ENCODE measurements around the gene ANKRD50. TPM values are rescaled to one million over a fixed set of nuclear protein-coding genes. Genes with fewer than 3 reads are reported as not detected.

ANKRD50 gene
- total RNA-seq, 1 donor from 2014 or later = 77.3 TPM

DNA sequence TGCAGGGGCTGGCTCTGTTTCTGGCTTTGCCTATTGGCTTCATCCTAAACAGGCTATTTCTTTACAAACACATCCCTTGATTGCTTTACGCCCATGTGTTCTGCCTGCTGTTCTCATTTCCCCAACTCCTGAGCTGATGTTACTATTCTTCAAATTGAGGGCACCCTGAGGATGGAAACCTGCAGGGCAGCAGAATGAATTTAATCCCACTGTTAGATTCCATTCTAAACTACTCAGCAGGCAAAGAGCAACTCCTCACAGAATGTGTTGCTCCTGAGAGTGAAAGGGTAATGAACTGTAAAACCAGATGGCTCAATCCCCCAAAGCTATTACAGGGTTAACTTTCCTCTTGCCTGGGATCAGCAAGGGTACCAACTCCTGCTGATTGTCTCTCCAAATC lies 75.7 kb downstream of the ANKRD50 start:
- DNase-seq = no peak

DNA sequence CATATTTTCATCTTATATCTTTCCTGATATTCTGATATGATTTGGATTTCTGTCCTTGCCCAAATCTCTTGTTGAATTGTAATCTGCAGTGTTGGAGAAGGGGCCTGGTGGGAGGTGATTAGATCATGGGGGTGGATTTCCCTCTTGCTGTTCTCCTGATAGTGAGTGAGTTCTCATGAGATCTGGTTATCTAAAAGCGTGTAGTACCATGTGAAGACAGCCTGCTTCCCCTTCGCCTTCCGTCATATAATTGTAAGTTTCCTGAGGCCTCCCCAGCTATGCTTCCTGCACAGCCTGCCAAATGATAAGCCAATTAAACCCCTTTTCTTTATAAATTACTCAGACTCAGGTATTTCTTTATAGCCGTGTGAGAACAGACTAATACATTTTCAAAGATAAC lies 77.2 kb downstream of the ANKRD50 start:
- DNase-seq = no peak

DNA sequence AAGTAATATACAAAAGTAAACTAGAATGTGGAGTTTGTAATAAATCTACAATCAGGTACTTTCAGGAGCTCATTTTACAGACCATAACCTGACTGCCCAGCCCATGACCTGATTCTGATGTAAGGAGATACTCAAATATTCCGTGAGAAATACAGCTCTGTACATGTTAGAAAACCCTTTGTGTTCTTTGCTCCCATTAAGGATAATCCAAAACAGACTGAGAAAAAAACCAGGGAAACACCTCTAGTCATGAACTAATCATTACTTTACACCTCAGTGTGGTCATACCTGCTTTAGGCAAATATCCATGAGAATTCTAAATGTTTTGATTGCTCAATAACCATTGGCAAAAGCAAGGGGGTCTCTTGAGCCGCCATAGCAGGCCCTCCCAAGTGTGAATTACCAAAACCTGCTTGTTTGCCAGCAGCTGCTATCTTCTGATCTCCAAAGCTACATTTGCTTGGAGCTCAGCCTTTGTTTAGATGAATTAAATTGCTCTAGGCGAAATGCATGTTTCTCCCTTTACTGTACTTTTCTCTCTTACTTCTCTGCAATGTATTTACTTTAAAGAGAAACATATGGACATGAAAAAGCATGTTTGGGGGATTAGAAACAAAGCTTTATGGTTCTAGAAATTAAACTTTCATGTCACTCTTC lies 79.1 kb downstream of the ANKRD50 start:
- peak; percentile 36 for DNase-seq

DNA sequence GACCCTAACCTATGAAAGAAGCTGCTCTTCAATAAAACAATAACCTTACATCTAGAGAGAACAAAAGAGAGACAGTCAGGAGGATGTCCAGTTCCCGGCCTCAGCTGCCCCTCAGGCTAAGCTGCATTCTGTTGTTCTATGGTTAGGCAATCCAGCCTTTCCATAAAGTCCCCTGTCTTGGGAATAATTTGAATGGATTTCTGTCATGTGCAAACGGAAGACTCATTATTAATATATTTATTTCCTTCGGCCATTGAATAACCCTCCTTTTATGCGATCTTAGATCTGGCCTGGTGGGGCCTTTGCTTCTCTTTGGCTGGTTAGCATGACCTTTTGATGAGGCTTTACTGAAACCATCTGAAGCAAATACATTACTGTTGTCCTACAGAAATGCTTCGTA lies 80.1 kb downstream of the ANKRD50 start:
- DNase-seq = no peak

DNA sequence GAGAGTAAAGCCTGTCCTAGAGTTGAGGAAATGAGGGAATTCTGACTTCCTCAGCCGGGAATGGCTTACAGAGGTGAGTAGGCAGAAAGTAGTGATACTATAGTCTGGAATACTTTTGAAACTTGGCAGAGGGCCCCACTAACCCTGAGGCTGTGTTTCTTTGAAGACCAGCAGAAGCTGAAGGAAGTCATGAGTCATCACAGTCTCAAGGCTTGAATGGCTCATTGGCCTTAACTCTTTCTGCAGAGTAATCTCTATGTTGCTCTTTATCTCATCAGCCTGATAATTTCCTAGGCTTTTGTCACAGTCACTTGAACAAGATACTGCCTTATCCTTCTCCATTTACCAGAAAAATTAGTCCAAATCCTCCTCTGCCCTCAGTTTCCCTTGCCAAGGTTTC lies 80.8 kb downstream of the ANKRD50 start:
- peak; percentile 40 for DNase-seq

DNA sequence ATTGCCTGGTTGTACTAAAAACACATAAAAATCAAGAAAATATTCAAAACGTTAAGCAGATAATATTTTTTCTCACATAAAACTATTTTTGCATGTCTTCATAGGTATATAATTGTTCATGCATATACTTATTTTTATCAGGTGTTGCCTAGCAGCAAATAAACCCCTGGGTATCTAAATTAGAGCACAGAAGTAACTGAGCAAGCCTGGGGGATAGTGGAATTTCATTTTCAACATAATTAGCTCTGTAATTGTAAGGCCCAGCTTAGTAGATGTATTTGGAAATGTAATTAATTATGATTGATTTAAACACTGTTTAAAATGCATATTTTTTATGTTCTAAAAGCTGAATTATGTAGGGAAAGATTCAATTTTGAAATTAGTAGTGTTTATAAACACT lies 82.9 kb downstream of the ANKRD50 start:
- no peak for DNase-seq
